K562 (cell line): ENCODE results near the gene ITPA. TPM values are rescaled to one million over a fixed set of nuclear protein-coding genes. Genes with fewer than 3 reads are reported as not detected.

Experiments
- ATAC-seq: fragments of 200-7000 bp; cut with Tn5 transposase; 3 replicates; pipeline ENCODE4 v1.9.1; 2020; ENCODE audit warnings: moderate library complexity
- BruUV-seq: library from RNA; stranded (reverse); fragments of 400-500 nt; replicated peaks from 2 replicates; lab custom pipeline; 2021; lab: Mats Ljungman, UMichigan
- CTCF ChIA-PET: fragments of 300-600 bp; formaldehyde crosslinking; extraction: SDS; loops from one replicate; lab custom pipeline; 2021; ENCODE audit warnings: low intra/inter-chr PET ratio; lab: Yijun Ruan, JAX
- POLR2A ChIA-PET: fragments of 300-600, 350-650 bp; sonication (Branson Sonifier 250); formaldehyde crosslinking; extraction: SDS; loops from one replicate; lab custom pipeline; 2021; ENCODE audit warnings: antibody characterized with exemption, inconsistent platforms; lab: Yijun Ruan, JAX
- DNase-seq, 4 experiments: peaks; one replicate each; pipeline versions ENCODE4 v3.0.0 to v3.0.0-alpha.2; 2011 to 2018; ENCODE audit warnings: low spot score in 3 of 4, mixed read lengths in 3 of 4; ENCODE audit errors: extremely low read depth in 1 of 4
- FAIRE-seq: peaks from 2 replicates; lab custom pipeline; 2011; peaks lifted over from hg19 to GRCh38; lab: Jason Lieb, UNC
- H2AFZ ChIP-seq: 2 replicates; pipeline ENCODE4 v1.6.0; 2011; ENCODE audit warnings: low read depth, low read length, control low read depth, inconsistent platforms
- H3K27ac ChIP-seq: fragments of 200-600 bp; 3 replicates; pipeline ENCODE4 v1.8.0; 2011; ENCODE audit warnings: low read depth, mild to moderate bottlenecking, control low read depth, inconsistent platforms, low read length, moderate library complexity, mixed read lengths; ENCODE audit errors: extremely low read depth
- H3K27me3 ChIP-seq, 2 experiments: fragments of 300-600 bp in 1 of 2; 2 replicates in 1 of 2; 3 replicates in 1 of 2; pipeline versions ENCODE4 v1.6.0 to v1.8.0; 2011; ENCODE audit warnings: inconsistent platforms in 2 of 2, low read length in 2 of 2, mild to moderate bottlenecking in 1 of 2, mixed read lengths in 1 of 2, moderate library complexity in 1 of 2; ENCODE audit not compliant: control insufficient read depth in 2 of 2, insufficient read depth in 2 of 2
- H3K36me3 ChIP-seq: fragments of 300-600 bp; 3 replicates; pipeline ENCODE4 v1.8.0; 2011; ENCODE audit warnings: mild to moderate bottlenecking, low read length, inconsistent platforms; ENCODE audit not compliant: control insufficient read depth, insufficient read depth
- H3K4me1 ChIP-seq, 2 experiments: fragments of 200-600 bp in 1 of 2; replicated peaks in 1 of 2; 2 replicates in 1 of 2; 3 replicates in 1 of 2; pipeline versions ENCODE4 v1.5.1 to v1.8.0; 2011; ENCODE audit warnings: inconsistent platforms in 2 of 2, low read length in 2 of 2, mild to moderate bottlenecking in 1 of 2, mixed read lengths in 1 of 2, moderate library complexity in 1 of 2; ENCODE audit not compliant: control insufficient read depth in 2 of 2, insufficient read depth in 2 of 2
- H3K4me2 ChIP-seq: 2 replicates; pipeline ENCODE4 v1.6.1; 2011; ENCODE audit warnings: low read length, control low read depth, inconsistent platforms, mixed read lengths; ENCODE audit not compliant: insufficient read depth
- H3K4me3 ChIP-seq: fragments of 200-600 bp; sonication (generic), shearing (Covaris generic); 2 replicates; pipeline ENCODE4 v1.5.1; 2016; ENCODE audit warnings: control low read depth, inconsistent platforms
- H3K79me2 ChIP-seq: fragments of 200-600 bp; 3 replicates; pipeline ENCODE4 v1.8.0; 2011; ENCODE audit warnings: low read length, inconsistent platforms; ENCODE audit not compliant: control insufficient read depth, insufficient read depth
- H3K9ac ChIP-seq, 2 experiments: 2 replicates each; pipeline versions ENCODE4 v1.6.0 to v1.6.1; 2011; ENCODE audit warnings: low read depth in 2 of 2, low read length in 2 of 2, control low read depth in 1 of 2, inconsistent platforms in 1 of 2, mild to moderate bottlenecking in 1 of 2, mixed read lengths in 1 of 2; ENCODE audit not compliant: insufficient read depth in 1 of 2
- H3K9me1 ChIP-seq: one replicate; pipeline ENCODE4 v1.6.0; 2011; ENCODE audit warnings: inconsistent platforms, mild to moderate bottlenecking, low read length, moderate library complexity; ENCODE audit not compliant: control insufficient read depth, insufficient read depth
- H3K9me3 ChIP-seq: replicated peaks from 2 replicates; pipeline ENCODE4 v1.5.1; 2011; ENCODE audit warnings: low read depth, low read length, inconsistent platforms; ENCODE audit not compliant: control insufficient read depth, insufficient read depth
- H4K20me1 ChIP-seq: replicated peaks from 2 replicates; pipeline ENCODE4 v1.6.1; 2011; ENCODE audit warnings: low read length, inconsistent platforms, mixed read lengths; ENCODE audit not compliant: control insufficient read depth, insufficient read depth
- CAMTA2 ChIP-seq: fragments of 250-450 bp; sonication (Bioruptor Pico); conservative IDR thresholded peaks from 2 replicates; pipeline ENCODE4 v1.5.1; 2022
- ZBTB1 ChIP-seq: sonication (generic); formaldehyde crosslinking; IDR thresholded peaks from 2 replicates; pipeline ENCODE4 v1.8.1; 2023; ENCODE audit warnings: missing genetic modification reagents, low read depth, mild to moderate bottlenecking, borderline replicate concordance
- ZNF263 ChIP-seq: sonication (generic); formaldehyde crosslinking; IDR thresholded peaks from 2 replicates; pipeline ENCODE4 v1.8.0; 2022; ENCODE audit warnings: mild to moderate bottlenecking, missing genetic modification reagents, borderline replicate concordance
- WGBS: fragments of 100-300 bp; shearing (Covaris generic); methylation state at CpG from one replicate; pipeline ENCODE4 v1.1.6; 2016; ENCODE audit warnings: low coverage, mixed read lengths; ENCODE audit not compliant: insufficient coverage; ENCODE audit errors: missing lambda C conversion rate; 5-methylcytosine and 5-hydroxymethylcytosine counted together
- in situ Hi-C: fragments of 300-500 bp; cut with MboI; formaldehyde crosslinking; loops from 4 replicates; pipeline ENCODE4 v1.15.0; 2018; ENCODE audit warnings: inconsistent platforms, mixed read lengths
- intact Hi-C: fragments of 100-400 bp; cut with micrococcal nuclease; formaldehyde crosslinking; loops from 2 replicates; pipeline ENCODE4 v1.14.2; 2022
- polyA plus RNA-seq, 8 experiments: library from polyadenylated mRNA; depleted of rRNA in 4 of 8; stranded (reverse) in 5 of 8; unstranded in 3 of 8; fragments of >200 nt; fragmentation: Nextera tagmentation in 2 of 8; fragmentation: Illumina TruSeq in 1 of 8; extraction: Ambion mirVana in 2 of 8; extraction: Trizol in 1 of 8; gene quantifications; 2 replicates each; pipeline versions ENCODE4 v1.2.1 to v1.2.3, GENCODE V29; 2011 to 2014; ENCODE audit warnings: inconsistent platforms in 1 of 8, missing spikeins in 1 of 8
- total RNA-seq, 7 experiments: library from RNA; depleted of rRNA in 6 of 7; stranded (reverse); fragments of >200 nt in 6 of 7; fragmentation: Illumina TruSeq in 2 of 7; extraction: Trizol in 2 of 7; gene quantifications; 2 replicates each; pipeline versions ENCODE4 v1.2.1 to v1.2.3, GENCODE V29; 2011 to 2021; ENCODE audit warnings: low replicate concordance in 1 of 7
- TF ChIP-seq, protein P1 (sequence below), 2 experiments: fragments of 450-650 bp in 1 of 2; IDR thresholded peaks; 2 replicates each; pipeline ENCODE4 v1.6.1; 2011 to 2017; ENCODE audit warnings: low read depth in 2 of 2, antibody characterized with exemption in 1 of 2, borderline replicate concordance in 1 of 2, low read length in 1 of 2, mild to moderate bottlenecking in 1 of 2, mixed read lengths in 1 of 2; ENCODE audit not compliant: control insufficient read depth in 1 of 2
- TF ChIP-seq, protein P2 (sequence below): fragments of 150-350 bp; IDR thresholded peaks from 2 replicates; pipeline ENCODE4 v1.6.1; 2014; ENCODE audit warnings: low read depth, mild to moderate bottlenecking, low read length, borderline replicate concordance

ITPA gene
- total and polyA plus RNA-seq, 9 of the 15 experiments (the other 6 are each of a cell fraction or from before 2014, with no cell fraction given) = 5.0 to 79.7 (median 36.7) TPM

DNA sequence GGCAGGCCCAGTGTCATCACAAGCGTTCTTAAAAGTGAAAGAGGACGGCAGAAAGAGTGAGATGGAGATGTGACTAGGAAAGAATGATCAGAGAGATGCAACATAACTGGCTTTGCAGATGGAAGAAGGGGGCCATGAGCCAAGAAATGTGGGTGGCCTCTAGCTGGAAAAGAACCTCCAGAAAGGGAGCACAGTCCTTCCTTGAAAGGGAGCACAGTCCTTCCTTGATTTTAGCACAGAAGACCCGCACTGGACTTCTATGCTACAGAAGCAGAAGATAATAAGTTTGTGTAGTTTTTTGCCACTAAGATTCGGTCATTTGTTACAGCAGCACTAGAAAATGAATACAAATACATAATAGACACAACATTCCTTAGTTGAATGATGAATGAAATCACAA, 29.0 kb upstream of the ITPA start:
- H2AFZ ChIP-seq = no peak overlapping the region
- H3K9me1 ChIP-seq = no peaks in the 10 kb centered on the region
- no peak overlapping the region for H3K4me2 ChIP-seq
- DNase-seq (no peak), FAIRE-seq (no peak), ATAC-seq (no peak)
- no peaks in the 10 kb centered on the region for H3K36me3 ChIP-seq
- no peaks in the 10 kb centered on the region for H3K27me3 ChIP-seq
- ChIA-PET POLR2A (no interaction called here), CTCF (no interaction called here)
- H3K27ac ChIP-seq = no peak overlapping the region
- no TSS peak for BruUV-seq
- H3K4me3 ChIP-seq = no peak overlapping the region
- H3K9me3 ChIP-seq = no peaks in the 10 kb centered on the region
- peaks cover 4 to 6% of the 10 kb centered on the region in 2 experiments; a peak in 4 of 5 replicates for H3K4me1 ChIP-seq
- TF ChIP-seq CAMTA2 (no peak), ZBTB1 (CRISPR knock-in tag) (no peak), ZNF263 (CRISPR knock-in tag) (peak; percentile 89)
- TF ChIP-seq, protein P1, sequence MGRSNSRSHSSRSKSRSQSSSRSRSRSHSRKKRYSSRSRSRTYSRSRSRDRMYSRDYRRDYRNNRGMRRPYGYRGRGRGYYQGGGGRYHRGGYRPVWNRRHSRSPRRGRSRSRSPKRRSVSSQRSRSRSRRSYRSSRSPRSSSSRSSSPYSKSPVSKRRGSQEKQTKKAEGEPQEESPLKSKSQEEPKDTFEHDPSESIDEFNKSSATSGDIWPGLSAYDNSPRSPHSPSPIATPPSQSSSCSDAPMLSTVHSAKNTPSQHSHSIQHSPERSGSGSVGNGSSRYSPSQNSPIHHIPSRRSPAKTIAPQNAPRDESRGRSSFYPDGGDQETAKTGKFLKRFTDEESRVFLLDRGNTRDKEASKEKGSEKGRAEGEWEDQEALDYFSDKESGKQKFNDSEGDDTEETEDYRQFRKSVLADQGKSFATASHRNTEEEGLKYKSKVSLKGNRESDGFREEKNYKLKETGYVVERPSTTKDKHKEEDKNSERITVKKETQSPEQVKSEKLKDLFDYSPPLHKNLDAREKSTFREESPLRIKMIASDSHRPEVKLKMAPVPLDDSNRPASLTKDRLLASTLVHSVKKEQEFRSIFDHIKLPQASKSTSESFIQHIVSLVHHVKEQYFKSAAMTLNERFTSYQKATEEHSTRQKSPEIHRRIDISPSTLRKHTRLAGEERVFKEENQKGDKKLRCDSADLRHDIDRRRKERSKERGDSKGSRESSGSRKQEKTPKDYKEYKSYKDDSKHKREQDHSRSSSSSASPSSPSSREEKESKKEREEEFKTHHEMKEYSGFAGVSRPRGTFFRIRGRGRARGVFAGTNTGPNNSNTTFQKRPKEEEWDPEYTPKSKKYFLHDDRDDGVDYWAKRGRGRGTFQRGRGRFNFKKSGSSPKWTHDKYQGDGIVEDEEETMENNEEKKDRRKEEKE (IDR thresholded peaks at IDR 0.05; ENCODE audit: borderline replicate concordance in 1 of 2, control insufficient read depth in 1 of 2, low read depth in 2 of 2, low read length in 1 of 2) = no peak
- TF ChIP-seq, protein P2, sequence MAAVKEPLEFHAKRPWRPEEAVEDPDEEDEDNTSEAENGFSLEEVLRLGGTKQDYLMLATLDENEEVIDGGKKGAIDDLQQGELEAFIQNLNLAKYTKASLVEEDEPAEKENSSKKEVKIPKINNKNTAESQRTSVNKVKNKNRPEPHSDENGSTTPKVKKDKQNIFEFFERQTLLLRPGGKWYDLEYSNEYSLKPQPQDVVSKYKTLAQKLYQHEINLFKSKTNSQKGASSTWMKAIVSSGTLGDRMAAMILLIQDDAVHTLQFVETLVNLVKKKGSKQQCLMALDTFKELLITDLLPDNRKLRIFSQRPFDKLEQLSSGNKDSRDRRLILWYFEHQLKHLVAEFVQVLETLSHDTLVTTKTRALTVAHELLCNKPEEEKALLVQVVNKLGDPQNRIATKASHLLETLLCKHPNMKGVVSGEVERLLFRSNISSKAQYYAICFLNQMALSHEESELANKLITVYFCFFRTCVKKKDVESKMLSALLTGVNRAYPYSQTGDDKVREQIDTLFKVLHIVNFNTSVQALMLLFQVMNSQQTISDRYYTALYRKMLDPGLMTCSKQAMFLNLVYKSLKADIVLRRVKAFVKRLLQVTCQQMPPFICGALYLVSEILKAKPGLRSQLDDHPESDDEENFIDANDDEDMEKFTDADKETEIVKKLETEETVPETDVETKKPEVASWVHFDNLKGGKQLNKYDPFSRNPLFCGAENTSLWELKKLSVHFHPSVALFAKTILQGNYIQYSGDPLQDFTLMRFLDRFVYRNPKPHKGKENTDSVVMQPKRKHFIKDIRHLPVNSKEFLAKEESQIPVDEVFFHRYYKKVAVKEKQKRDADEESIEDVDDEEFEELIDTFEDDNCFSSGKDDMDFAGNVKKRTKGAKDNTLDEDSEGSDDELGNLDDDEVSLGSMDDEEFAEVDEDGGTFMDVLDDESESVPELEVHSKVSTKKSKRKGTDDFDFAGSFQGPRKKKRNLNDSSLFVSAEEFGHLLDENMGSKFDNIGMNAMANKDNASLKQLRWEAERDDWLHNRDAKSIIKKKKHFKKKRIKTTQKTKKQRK = no peak
- WGBS = 58% methylated on average over 4 of the region's 4 CpGs
- H3K79me2 ChIP-seq = no peaks in the 10 kb centered on the region; the same call in 2 of the 3 replicates
- no peaks in the 10 kb centered on the region for H4K20me1 ChIP-seq
- in situ Hi-C loops = no loop called here
- no peak overlapping the region for H3K9ac ChIP-seq
- intact Hi-C loops = no loop called here
